ENCODE measurements around the gene TSG101.

- TF ChIP-seq CTCF (IDR thresholded peaks at IDR 0.05): no peak
- TF ChIP-seq EZH2 (IDR thresholded peaks at IDR 0.05): no peak
- TF ChIP-seq EZH2phosphoT487 (IDR thresholded peaks at IDR 0.05): no peak
Measured at GRCh38 chr11:18485913-18486528, 40.7 kb downstream of the TSG101 start.
